Stimulated activated CD4-positive, alpha-beta T cell treated with anti-CD3 and anti-CD28 coated beads, Interleukin-1b, Interleukin-23, amount 100 ng/mL, for 1 hour (primary cell): ENCODE results near the gene C1orf116.

ENCODE experiments used
- DNase-seq, 2 donors: peaks; one replicate each; pipeline ENCODE4 v3.0.0-alpha.2; 2020; ENCODE audit warnings: low read depth in 2 of 2

Gene C1orf116

GRCh38 chr1:207034998-207035397, 2.4 kb upstream of the C1orf116 start:
- DNase-seq: no peak

- no peak for DNase-seq
Measured at GRCh38 chr1:207034208-207034607, 1.7 kb upstream of the C1orf116 start.

GRCh38 chr1:207033302-207033701, 746 bp upstream of the C1orf116 start:
- DNase-seq: no peak

- DNase-seq: no peak
Measured at GRCh38 chr1:207031632-207032264, 808 bp downstream of the C1orf116 start.

GRCh38 chr1:207031016-207031415, 1.5 kb downstream of the C1orf116 start:
- no peak for DNase-seq

GRCh38 chr1:207030522-207031009, 2.0 kb downstream of the C1orf116 start:
- no peak for DNase-seq

- no peak for DNase-seq
Measured at GRCh38 chr1:207029701-207030521, 2.6 kb downstream of the C1orf116 start.

- DNase-seq: no peak
Measured at GRCh38 chr1:207028884-207029650, 3.5 kb downstream of the C1orf116 start.

- DNase-seq: no peak
Measured at GRCh38 chr1:207027921-207028320, 4.6 kb downstream of the C1orf116 start.

GRCh38 chr1:207027206-207027777, 5.3 kb downstream of the C1orf116 start:
- no peak for DNase-seq

GRCh38 chr1:207026104-207026534, 6.4 kb downstream of the C1orf116 start:
- DNase-seq: no peak

GRCh38 chr1:207025146-207025880, 7.2 kb downstream of the C1orf116 start:
- DNase-seq: no peak

GRCh38 chr1:207024202-207025145, 8.1 kb downstream of the C1orf116 start:
- no peak for DNase-seq

GRCh38 chr1:207022996-207023679, 9.4 kb downstream of the C1orf116 start:
- no peak for DNase-seq

GRCh38 chr1:207021876-207022596, 10.5 kb downstream of the C1orf116 start:
- DNase-seq: no peak

GRCh38 chr1:207021139-207021861, 11.3 kb downstream of the C1orf116 start:
- DNase-seq: no peak

GRCh38 chr1:207020709-207021107, 11.8 kb downstream of the C1orf116 start:
- no peak for DNase-seq

GRCh38 chr1:207020065-207020708, 12.4 kb downstream of the C1orf116 start:
- no peak for DNase-seq
